ENCODE data around the gene ZNF608. TPM values are rescaled to one million over a fixed set of nuclear protein-coding genes. Genes with fewer than 3 reads are reported as not detected.

ZNF608 gene
- total and polyA plus RNA-seq, 9 of the 15 experiments (the other 6 are each of a cell fraction or from before 2014, with no cell fraction given), result 0.38 to 1.5 (median 1.00) TPM

DNA sequence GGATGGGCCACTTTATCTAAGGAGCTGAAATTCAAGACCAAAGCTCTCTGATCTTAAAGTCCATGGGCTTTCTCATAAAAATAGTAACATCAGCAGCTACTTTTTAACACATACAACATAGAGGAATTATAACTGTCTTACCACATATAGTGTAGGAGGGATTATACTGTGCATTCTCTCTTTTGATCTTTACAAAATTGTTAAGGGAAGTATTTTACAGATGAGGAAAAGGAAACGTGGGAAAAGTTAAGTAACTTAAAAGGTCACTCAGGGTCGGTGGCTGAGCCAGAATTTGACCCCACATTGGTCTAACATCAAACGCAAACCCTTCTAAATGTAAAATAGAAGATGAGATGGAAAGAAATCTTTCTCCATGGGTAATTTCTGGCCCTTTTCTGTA lies 38.4 kb downstream of the ZNF608 start:
- CTCF ChIA-PET (ENCODE audit: low intra/inter-chr PET ratio), result no interaction called here

GRCh38 chr5:124707520-124707919 lies 38.9 kb downstream of the ZNF608 start:
- intact Hi-C loops (cut with micrococcal nuclease), result no loop called here
- Histone ChIP-seq H3K9me3 (replicated peaks; ENCODE audit: control insufficient read depth, insufficient read depth, low read depth, low read length) (no peaks in the 10 kb centered on the region), H3K9me1 (ENCODE audit: control insufficient read depth, insufficient read depth, low read length) (no peaks in the 10 kb centered on the region), H3K36me3 (ENCODE audit: control insufficient read depth, insufficient read depth, low read length) (no peaks in the 10 kb centered on the region), H4K20me1 (replicated peaks; ENCODE audit: control insufficient read depth, insufficient read depth, low read length) (no peaks in the 10 kb centered on the region), H3K4me3 (no peak overlapping the region), H3K4me2 (ENCODE audit: insufficient read depth, low read length) (no peak overlapping the region), H3K9ac (ENCODE audit: insufficient read depth in 1 of 2, low read depth in 2 of 2, low read length in 2 of 2) (no peak overlapping the region), H3K27ac (ENCODE audit: extremely low read depth, low read depth, low read length) (no peak overlapping the region), H3K27me3 (ENCODE audit: control insufficient read depth in 2 of 2, insufficient read depth in 2 of 2, low read length in 2 of 2) (no peaks in the 10 kb centered on the region), H3K79me2 (ENCODE audit: control insufficient read depth, insufficient read depth, low read length) (no peaks in the 10 kb centered on the region), H2AFZ (ENCODE audit: low read depth, low read length) (no peak overlapping the region), H3K4me1 (replicated peaks in 1 of 2; ENCODE audit: control insufficient read depth in 2 of 2, insufficient read depth in 2 of 2, low read length in 2 of 2) (peaks cover 0 to 3% of the 10 kb centered on the region in 2 experiments; a peak in 3 of 5 replicates)
- no TSS peak for BruUV-seq (replicated peaks)
- TF ChIP-seq CBX5 (IDR thresholded peaks at IDR 0.05; ENCODE audit: borderline replicate concordance, low read depth), result no peak
- TF ChIP-seq ATF1 (CRISPR knock-in tag; IDR thresholded peaks at IDR 0.05), result no peak
- TF ChIP-seq ATF1 (tag; IDR thresholded peaks at IDR 0.05), result no peak
- TF ChIP-seq ZBTB5 (IDR thresholded peaks at IDR 0.05), result no peak
- 43% methylated on average over 6 of the region's 6 CpGs for WGBS (ENCODE audit: insufficient coverage, low coverage, missing lambda C conversion rate)
- ChIA-PET POLR2A (interaction anchor here (1.3 kb wide), 1 partner anchor 10 kb away, joined by 6 read pairs; no protein-coding TSS in a partner anchor), CTCF (ENCODE audit: low intra/inter-chr PET ratio) (no interaction called here)
- FAIRE-seq, result no peak
- DNase-seq (ENCODE audit: extremely low read depth in 1 of 4, low spot score in 3 of 4), result no peak
- ATAC-seq, result no peak
- in situ Hi-C loops (cut with MboI), result no loop called here

More for the DNA sequence above, 38.4 kb downstream of the ZNF608 start:
- Histone ChIP-seq H3K9me3 (replicated peaks; ENCODE audit: control insufficient read depth, insufficient read depth, low read depth, low read length) (no peaks in the 10 kb centered on the region), H3K9me1 (ENCODE audit: control insufficient read depth, insufficient read depth, low read length) (no peaks in the 10 kb centered on the region), H3K27ac (ENCODE audit: extremely low read depth, low read depth, low read length) (no peak overlapping the region), H3K4me3 (no peak overlapping the region), H3K79me2 (ENCODE audit: control insufficient read depth, insufficient read depth, low read length) (no peaks in the 10 kb centered on the region), H3K36me3 (ENCODE audit: control insufficient read depth, insufficient read depth, low read length) (no peaks in the 10 kb centered on the region), H3K4me1 (replicated peaks in 1 of 2; ENCODE audit: control insufficient read depth in 2 of 2, insufficient read depth in 2 of 2, low read length in 2 of 2) (peaks cover 0 to 8% of the 10 kb centered on the region in 2 experiments; a peak in 3 of 5 replicates), H3K4me2 (ENCODE audit: insufficient read depth, low read length) (no peak overlapping the region), H4K20me1 (replicated peaks; ENCODE audit: control insufficient read depth, insufficient read depth, low read length) (no peaks in the 10 kb centered on the region), H3K27me3 (ENCODE audit: control insufficient read depth in 2 of 2, insufficient read depth in 2 of 2, low read length in 2 of 2) (no peaks in the 10 kb centered on the region), H3K9ac (ENCODE audit: insufficient read depth in 1 of 2, low read depth in 2 of 2, low read length in 2 of 2) (no peak overlapping the region), H2AFZ (ENCODE audit: low read depth, low read length) (no peak overlapping the region)
- no TSS peak for BruUV-seq (replicated peaks)
- POLR2A ChIA-PET, result no interaction called here
- ATAC-seq (no peak), FAIRE-seq (no peak), DNase-seq (ENCODE audit: extremely low read depth in 1 of 4, low spot score in 3 of 4) (no peak)
- intact Hi-C loops (cut with micrococcal nuclease), result no loop called here
- TF ChIP-seq CC2D1A (IDR thresholded peaks at IDR 0.05) (no peak), NFYB (IDR thresholded peaks at IDR 0.05; ENCODE audit: extremely low read depth, insufficient read length) (no peak), CCAR2 (IDR thresholded peaks at IDR 0.05; ENCODE audit: low read depth, low read length) (no peak), BHLHE40 (IDR thresholded peaks at IDR 0.05; ENCODE audit: low read length) (no peak)
- in situ Hi-C loops (cut with MboI), result no loop called here
- WGBS (ENCODE audit: insufficient coverage, low coverage, missing lambda C conversion rate), result 34% methylated on average over 3 of the region's 3 CpGs
